Measurements from ENCODE around the gene ISG20L2.

DNA sequence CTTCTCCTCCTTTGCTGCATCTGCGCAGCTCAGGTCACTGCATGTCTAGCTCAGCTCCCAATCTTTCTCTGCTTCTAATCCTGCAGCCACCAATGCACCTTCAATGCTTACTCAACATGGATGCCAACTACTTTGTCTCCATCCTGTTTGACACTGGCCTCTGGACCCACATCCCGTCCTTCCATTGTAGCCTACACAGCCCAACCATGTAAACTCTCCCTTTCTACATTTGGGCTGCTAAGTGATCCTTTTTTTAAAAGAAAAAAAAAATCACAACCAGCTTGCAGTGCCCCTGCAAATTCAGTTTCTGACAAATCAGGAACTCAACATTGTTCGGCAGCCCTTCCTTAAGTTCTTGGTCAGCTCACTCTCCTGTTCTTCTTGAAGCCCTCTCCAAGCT, 13.7 kb downstream of the ISG20L2 start:
- TF ChIP-seq, protein P1, sequence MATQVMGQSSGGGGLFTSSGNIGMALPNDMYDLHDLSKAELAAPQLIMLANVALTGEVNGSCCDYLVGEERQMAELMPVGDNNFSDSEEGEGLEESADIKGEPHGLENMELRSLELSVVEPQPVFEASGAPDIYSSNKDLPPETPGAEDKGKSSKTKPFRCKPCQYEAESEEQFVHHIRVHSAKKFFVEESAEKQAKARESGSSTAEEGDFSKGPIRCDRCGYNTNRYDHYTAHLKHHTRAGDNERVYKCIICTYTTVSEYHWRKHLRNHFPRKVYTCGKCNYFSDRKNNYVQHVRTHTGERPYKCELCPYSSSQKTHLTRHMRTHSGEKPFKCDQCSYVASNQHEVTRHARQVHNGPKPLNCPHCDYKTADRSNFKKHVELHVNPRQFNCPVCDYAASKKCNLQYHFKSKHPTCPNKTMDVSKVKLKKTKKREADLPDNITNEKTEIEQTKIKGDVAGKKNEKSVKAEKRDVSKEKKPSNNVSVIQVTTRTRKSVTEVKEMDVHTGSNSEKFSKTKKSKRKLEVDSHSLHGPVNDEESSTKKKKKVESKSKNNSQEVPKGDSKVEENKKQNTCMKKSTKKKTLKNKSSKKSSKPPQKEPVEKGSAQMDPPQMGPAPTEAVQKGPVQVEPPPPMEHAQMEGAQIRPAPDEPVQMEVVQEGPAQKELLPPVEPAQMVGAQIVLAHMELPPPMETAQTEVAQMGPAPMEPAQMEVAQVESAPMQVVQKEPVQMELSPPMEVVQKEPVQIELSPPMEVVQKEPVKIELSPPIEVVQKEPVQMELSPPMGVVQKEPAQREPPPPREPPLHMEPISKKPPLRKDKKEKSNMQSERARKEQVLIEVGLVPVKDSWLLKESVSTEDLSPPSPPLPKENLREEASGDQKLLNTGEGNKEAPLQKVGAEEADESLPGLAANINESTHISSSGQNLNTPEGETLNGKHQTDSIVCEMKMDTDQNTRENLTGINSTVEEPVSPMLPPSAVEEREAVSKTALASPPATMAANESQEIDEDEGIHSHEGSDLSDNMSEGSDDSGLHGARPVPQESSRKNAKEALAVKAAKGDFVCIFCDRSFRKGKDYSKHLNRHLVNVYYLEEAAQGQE (IDR thresholded peaks at IDR 0.05; ENCODE audit: low read depth) = no peak
- TF ChIP-seq MAX (IDR thresholded peaks at IDR 0.05) (no peak), YY1 (IDR thresholded peaks at IDR 0.05; ENCODE audit: low read depth) (no peak)

Data from Ishikawa (cell line).